ENCODE results near the gene ADARB1. TPM values are rescaled to one million over a fixed set of nuclear protein-coding genes. Genes with fewer than 3 reads are reported as not detected.

Gene ADARB1
- total RNA-seq, 4 donors from 2014 or later: 18.2 to 57.6 (median 32.0) TPM

- Histone ChIP-seq H3K4me3 (no peak overlapping the region), H3K36me3 (peaks cover 0 to 20% (median 0%) of the 10 kb centered on the region in 3 donors), H3K27me3 (peaks cover 0 to 43% of the 10 kb centered on the region in 2 donors), H3K27ac (no peak overlapping the region), H3K4me1 (peaks cover 0 to 11% (median 0%) of the 10 kb centered on the region in 4 donors), H3K9me3 (no peaks in the 10 kb centered on the region)
- no peak for DNase-seq (ENCODE audit: low spot score in 2 of 2)
- 43 to 47% methylated on average over 19 of the region's 19 CpGs for WGBS, 2 donors
- TF ChIP-seq POLR2A (IDR thresholded peaks at IDR 0.05): no peak
These were observed 184.1 kb downstream of the ADARB1 start for GRCh38 chr21:45258466-45258865.

GRCh38 chr21:45259206-45259840 is 184.9 kb downstream of the ADARB1 start:
- peaks cover 0 to 29% (median 0%) of the 10 kb centered on the region in 3 donors for H3K36me3 ChIP-seq
- H3K27me3 ChIP-seq: peaks cover 0 to 36% of the 10 kb centered on the region in 2 donors
- WGBS, 2 donors: 59 to 61% methylated on average over 17 of the region's 17 CpGs
- H3K4me1 ChIP-seq: peaks cover 0 to 11% (median 0%) of the 10 kb centered on the region in 4 donors
- H3K9me3 ChIP-seq: no peaks in the 10 kb centered on the region
- H3K4me3 ChIP-seq: no peak overlapping the region
- no peak for TF ChIP-seq POLR2A (IDR thresholded peaks at IDR 0.05)
- no peak for TF ChIP-seq CTCF (IDR thresholded peaks at IDR 0.05)
- TF ChIP-seq EP300 (IDR thresholded peaks at IDR 0.05): no peak
- H3K27ac ChIP-seq: no peak overlapping the region
- DNase-seq (ENCODE audit: low spot score in 2 of 2): no peak

GRCh38 chr21:45260191-45260825 is 185.9 kb downstream of the ADARB1 start:
- DNase-seq (ENCODE audit: low spot score in 2 of 2): no peak
- 71 to 95% methylated on average over 5 of the region's 5 CpGs for WGBS, 2 donors
- no peak for TF ChIP-seq EP300 (IDR thresholded peaks at IDR 0.05)
- no peak for TF ChIP-seq CTCF (IDR thresholded peaks at IDR 0.05)
- TF ChIP-seq POLR2A (IDR thresholded peaks at IDR 0.05): no peak
- Histone ChIP-seq H3K4me1 (peaks cover 0 to 11% (median 0%) of the 10 kb centered on the region in 4 donors), H3K27ac (no peak overlapping the region), H3K9me3 (no peaks in the 10 kb centered on the region), H3K36me3 (peaks cover 0 to 39% (median 8%) of the 10 kb centered on the region in 3 donors), H3K27me3 (peaks cover 0 to 26% of the 10 kb centered on the region in 2 donors), H3K4me3 (no peak overlapping the region)

- no peak for DNase-seq (ENCODE audit: low spot score in 2 of 2)
- Histone ChIP-seq H3K27me3 (peaks cover 0 to 18% of the 10 kb centered on the region in 2 donors), H3K36me3 (peaks cover 0 to 47% (median 13%) of the 10 kb centered on the region in 3 donors), H3K4me1 (peaks cover 0 to 11% (median 0%) of the 10 kb centered on the region in 4 donors), H3K27ac (no peak overlapping the region), H3K9me3 (no peaks in the 10 kb centered on the region), H3K4me3 (no peak overlapping the region)
- TF ChIP-seq CTCF (IDR thresholded peaks at IDR 0.05): no peak
- TF ChIP-seq POLR2A (IDR thresholded peaks at IDR 0.05): no peak
- no peak for TF ChIP-seq EP300 (IDR thresholded peaks at IDR 0.05)
- 82 to 84% methylated on average over 10 of the region's 10 CpGs for WGBS, 2 donors
These were observed 186.7 kb downstream of the ADARB1 start for GRCh38 chr21:45261093-45261492.

GRCh38 chr21:45262041-45262581 is 187.7 kb downstream of the ADARB1 start:
- H3K27ac ChIP-seq: no peak overlapping the region
- no peak for TF ChIP-seq CTCF (IDR thresholded peaks at IDR 0.05)
- no peak for TF ChIP-seq POLR2A (IDR thresholded peaks at IDR 0.05)
- no peak for TF ChIP-seq EP300 (IDR thresholded peaks at IDR 0.05)
- 85 to 88% methylated on average over 7 of the region's 7 CpGs for whole genome bisulfite sequencing, 2 donors
- H3K4me3 ChIP-seq: no peak overlapping the region
- H3K9me3 ChIP-seq: no peaks in the 10 kb centered on the region
- no peak for DNase-seq (ENCODE audit: low spot score in 2 of 2)
- H3K36me3 ChIP-seq: peaks cover 0 to 57% (median 16%) of the 10 kb centered on the region in 3 donors
- H3K27me3 ChIP-seq: peaks cover 0 to 8% of the 10 kb centered on the region in 2 donors
- H3K4me1 ChIP-seq: peaks cover 0 to 11% (median 0%) of the 10 kb centered on the region in 4 donors

All from tibial nerve (tissue), 4 donors.